ENCODE data around the gene ALX4. TPM values are rescaled to one million over a fixed set of nuclear protein-coding genes. Genes with fewer than 3 reads are reported as not detected.

ALX4 gene
- total and polyA plus RNA-seq, 2 of the 8 experiments (the other 6 are each of a cell fraction or from before 2014, with no cell fraction given), result not detected

- Histone ChIP-seq H3K4ac (replicated peaks; ENCODE audit: insufficient read length, low read depth, low read length) (no peak overlapping the region), H2AK5ac (ENCODE audit: low read depth, low read length) (no peak overlapping the region), H3K23ac (ENCODE audit: insufficient read length) (no peak overlapping the region), H3K9me3 (ENCODE audit: insufficient read depth in 2 of 2, low read depth in 1 of 2, low read length in 1 of 2) (no peaks in the 10 kb centered on the region; a peak in 1 of 4 replicates), H2BK5ac (ENCODE audit: low read depth, low read length) (no peak overlapping the region), H2AFZ (ENCODE audit: low read length) (no peak overlapping the region), H3K14ac (ENCODE audit: insufficient read length) (no peak overlapping the region), H3K79me2 (ENCODE audit: control insufficient read depth in 1 of 2, insufficient read depth in 2 of 2, low read length in 2 of 2) (no peaks in the 10 kb centered on the region), H2BK12ac (ENCODE audit: low read depth, low read length) (no peak overlapping the region), H3K27me3 (replicated peaks in 1 of 4; ENCODE audit: control insufficient read depth in 3 of 4, extremely low read depth in 1 of 4, insufficient read depth in 3 of 4, low read length in 3 of 4) (no peaks in the 10 kb centered on the region), H3K4me2 (ENCODE audit: insufficient read depth in 1 of 2, low read depth in 2 of 2, low read length in 2 of 2) (no peak overlapping the region), H2BK15ac (ENCODE audit: low read length) (no peak overlapping the region), H3K27ac (ENCODE audit: low read depth, low read length) (no peak overlapping the region), H3K56ac (replicated peaks; ENCODE audit: insufficient read length, low read depth, low read length) (no peak overlapping the region), H3K23me2 (ENCODE audit: low read depth, low read length) (peaks cover 6% of the 10 kb centered on the region; the same call in 1 of the 2 replicates), H4K20me1 (replicated peaks in 1 of 2; ENCODE audit: control insufficient read depth in 1 of 2, insufficient read depth in 2 of 2, low read length in 2 of 2) (no peaks in the 10 kb centered on the region), H2BK20ac (ENCODE audit: low read length) (no peak overlapping the region), H4K8ac (ENCODE audit: extremely low read depth, insufficient read depth, low read length) (no peak overlapping the region), H3K79me1 (ENCODE audit: low read depth, low read length) (no peaks in the 10 kb centered on the region), H4K5ac (ENCODE audit: insufficient read length, low read depth, low read length) (no peak overlapping the region), H3K9ac (replicated peaks in 1 of 4; ENCODE audit: extremely low read depth in 1 of 4, low read depth in 3 of 4, low read length in 3 of 4) (no peak overlapping the region), H3K4me3 (ENCODE audit: extremely low read depth in 1 of 4, insufficient read depth in 2 of 4, low read depth in 3 of 4, low read length in 4 of 4) (no peak overlapping the region), H3K18ac (ENCODE audit: extremely low read depth, low read length) (no peak overlapping the region; the same call in 1 of the 2 replicates), H4K91ac (replicated peaks; ENCODE audit: insufficient read length, low read length) (no peak overlapping the region), H3K4me1 (replicated peaks in 1 of 4; ENCODE audit: control insufficient read depth in 3 of 4, insufficient read depth in 4 of 4, low read length in 3 of 4) (no peaks in the 10 kb centered on the region), H3K36me3 (ENCODE audit: control insufficient read depth in 2 of 4, insufficient read depth in 4 of 4, low read length in 3 of 4) (no peaks in the 10 kb centered on the region), H2BK120ac (replicated peaks; ENCODE audit: low read depth, low read length) (no peak overlapping the region)
- POLR2A ChIA-PET (ENCODE audit: partially characterized antibody), result interaction anchor here (0.6 to 1.3 kb wide), 2 partner anchors 12 to 139 kb away, joined by 3 to 4 read pairs; no protein-coding TSS in a partner anchor
- no peak for FAIRE-seq
- no peak for DNase-seq (ENCODE audit: low read depth in 1 of 2, low spot score in 2 of 2)
- WGBS, 2 experiments (ENCODE audit: extremely low coverage in 1 of 2, insufficient coverage in 1 of 2, insufficient read length in 1 of 2, insufficient replicate concordance in 2 of 2, low coverage in 1 of 2, low lambda C conversion rate in 2 of 2, missing lambda C conversion rate in 1 of 2), result 92% methylated on average over 18 of the region's 18 CpGs; no CpG with 5 or more reads in 1 of the 2 experiments
- TF ChIP-seq CHD1 (IDR thresholded peaks at IDR 0.05; ENCODE audit: low read depth, low read length), result no peak
- no peak for TF ChIP-seq CTBP2 (IDR thresholded peaks at IDR 0.05; ENCODE audit: borderline replicate concordance, insufficient read depth, insufficient read length, low read length)
- no peak for TF ChIP-seq RXRA (IDR thresholded peaks at IDR 0.05; ENCODE audit: insufficient read depth, low read depth, low read length)
- TF ChIP-seq PHF8 (conservative IDR thresholded peaks at IDR 0.05; ENCODE audit: low read depth, low read length), result no peak
- TF ChIP-seq TAF7 (optimal IDR thresholded peaks at IDR 0.05; ENCODE audit: borderline replicate concordance, low read depth, low read length), result no peak
- TF ChIP-seq ATF2 (IDR thresholded peaks at IDR 0.05; ENCODE audit: low read length), result no peak
- TF ChIP-seq BCL11A (IDR thresholded peaks at IDR 0.05; ENCODE audit: low read depth in 2 of 2, low read length in 2 of 2), result no peak
- CTCF ChIA-PET (ENCODE audit: partially characterized antibody), result interaction anchor here (0.6 to 3.5 kb wide), 13 partner anchors 9 to 173 kb away, joined by 3 to 17 read pairs (median 4); no protein-coding TSS in a partner anchor
Measured at GRCh38 chr11:44277196-44278090, 32.5 kb downstream of the ALX4 start.
